ENCODE measurements around the gene LAMTOR2.

DNA sequence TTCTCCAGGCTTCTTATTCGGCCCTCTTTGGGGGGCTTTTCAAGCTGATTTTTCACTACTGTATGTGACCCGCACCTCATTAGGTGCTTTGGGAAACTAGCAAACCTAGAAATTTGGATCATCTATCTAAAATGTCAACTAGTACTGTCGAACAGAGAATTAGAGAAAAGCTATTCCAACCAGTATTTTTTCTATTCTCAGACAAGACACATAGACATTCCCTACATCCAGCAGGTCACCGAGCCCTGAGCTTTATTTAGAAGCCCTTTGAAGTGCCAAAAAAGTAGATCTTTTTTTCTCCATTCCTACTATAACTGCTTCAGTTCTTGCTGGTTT lies 33.5 kb upstream of the LAMTOR2 start:
- no peak for TF ChIP-seq POLR2A (IDR thresholded peaks at IDR 0.05; ENCODE audit: low read length)
- TF ChIP-seq GATA1 (IDR thresholded peaks at IDR 0.05; ENCODE audit: low read depth, low read length): no peak
